KG1 (cell line): ENCODE results near the gene MOB3C.

Experiments
- DNase-seq: peaks from one replicate; lab custom pipeline; 2025; lab: John Stamatoyannopoulos, UW

The MOB3C gene

GRCh38 chr1:46575778-46576177 lies 40.8 kb downstream of the MOB3C start:
- DNase-seq = no peak

- no peak for DNase-seq
These were observed 41.3 kb downstream of the MOB3C start for GRCh38 chr1:46575300-46575699.

GRCh38 chr1:46571691-46572225 lies 44.9 kb downstream of the MOB3C start:
- DNase-seq = no peak

GRCh38 chr1:46569884-46570725 lies 46.5 kb downstream of the MOB3C start:
- DNase-seq = no peak

GRCh38 chr1:46569116-46569515 lies 47.5 kb downstream of the MOB3C start:
- DNase-seq = no peak

- no peak for DNase-seq
These were observed 48.1 kb downstream of the MOB3C start for GRCh38 chr1:46568461-46568891.

GRCh38 chr1:46563341-46563740 lies 53.3 kb downstream of the MOB3C start:
- no peak for DNase-seq

- no peak for DNase-seq
These were observed 54.1 kb downstream of the MOB3C start for GRCh38 chr1:46562498-46562897.

- no peak for DNase-seq
These were observed 57.6 kb downstream of the MOB3C start for GRCh38 chr1:46558966-46559365.

- no peak for DNase-seq
These were observed 58.3 kb downstream of the MOB3C start for GRCh38 chr1:46558141-46558963.
